ENCODE measurements around the gene EDIL3.

The EDIL3 gene

DNA sequence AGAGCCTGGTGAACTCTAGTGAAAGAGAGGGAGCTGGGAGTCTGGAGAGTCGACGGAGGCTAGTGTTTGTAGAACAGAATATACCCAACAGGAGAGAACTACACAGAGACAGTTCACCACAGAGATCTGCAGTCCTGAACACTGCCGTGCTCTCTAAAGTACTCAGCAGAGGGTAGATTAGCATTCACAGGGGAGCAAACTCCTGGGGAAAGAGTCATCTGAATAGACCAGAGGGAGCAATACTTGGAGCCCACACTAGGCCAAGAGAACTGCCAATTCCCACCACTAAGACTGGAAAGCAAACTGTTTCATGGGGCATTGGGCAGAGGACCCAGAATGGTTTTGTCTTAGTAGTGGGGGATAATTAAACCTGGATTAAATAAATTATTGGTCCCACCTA is 235.6 kb downstream of the EDIL3 start:
- no peak for DNase-seq

GRCh38 chr5:84148651-84149050 is 236.0 kb downstream of the EDIL3 start:
- DNase-seq = no peak

- no peak for DNase-seq
Measured at GRCh38 chr5:84137541-84137940, 247.1 kb downstream of the EDIL3 start.

DNA sequence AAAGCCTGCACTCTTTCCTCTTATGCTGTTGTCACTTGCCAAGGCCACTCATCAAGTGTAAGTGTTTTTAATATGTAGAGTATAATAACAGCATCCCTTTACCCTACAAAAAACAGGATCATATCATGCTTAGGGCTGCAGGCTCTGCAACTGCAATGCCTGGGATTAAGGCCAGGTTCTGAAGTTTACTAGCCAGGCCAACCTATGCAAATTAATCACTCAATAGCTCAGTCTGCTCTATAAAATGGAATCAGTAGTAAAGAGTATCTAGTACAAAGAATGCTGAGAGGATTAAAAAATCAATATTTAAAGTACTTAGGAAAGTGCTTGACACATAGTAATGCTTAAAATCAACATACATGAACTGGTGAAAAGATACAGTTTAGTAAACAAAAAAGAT is 253.3 kb downstream of the EDIL3 start:
- no peak for DNase-seq

DNA sequence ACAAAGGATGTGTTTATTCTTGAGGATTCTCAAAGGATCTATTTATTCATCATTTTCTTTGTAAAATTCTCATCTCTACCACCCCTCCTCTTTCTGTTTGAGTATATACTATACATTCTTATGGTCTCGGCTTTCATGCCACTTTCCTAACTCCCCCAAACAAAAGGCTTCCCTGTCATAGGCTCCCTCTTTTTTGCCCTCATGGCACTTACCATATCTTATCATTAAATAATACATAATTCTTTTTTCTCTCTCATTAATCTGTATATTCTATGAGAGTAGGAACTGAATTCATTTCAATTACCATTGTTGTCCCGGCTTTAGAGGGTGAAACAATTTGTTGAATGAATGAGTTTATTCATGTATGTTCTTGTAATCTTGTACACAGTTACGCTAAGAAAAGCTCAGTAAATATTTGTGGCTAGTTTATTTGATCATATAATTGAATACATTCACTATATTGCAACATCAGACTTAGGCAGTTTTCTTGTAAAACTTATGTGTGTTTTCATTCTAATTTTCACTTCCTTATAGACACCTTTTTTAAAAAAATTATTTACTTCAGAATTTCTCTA is 254.6 kb downstream of the EDIL3 start:
- DNase-seq = no peak

DNA sequence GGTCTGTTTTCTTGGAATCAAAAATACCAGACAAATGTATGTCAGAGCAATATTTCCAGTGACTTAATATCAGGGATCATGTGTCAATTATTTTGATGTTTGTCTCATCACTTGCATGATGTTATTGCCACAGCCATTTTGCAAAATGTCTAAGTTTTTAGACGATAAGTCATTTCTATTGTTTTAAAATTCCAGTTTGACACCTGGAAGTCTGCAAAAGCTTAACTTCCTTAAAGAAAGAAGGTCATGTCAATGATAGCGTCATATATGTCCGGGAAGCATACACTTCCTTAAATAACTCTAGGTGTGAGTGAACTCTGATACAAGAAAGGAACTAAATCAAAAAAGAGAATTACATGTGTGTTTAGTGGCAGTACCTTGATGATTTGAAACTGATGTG is 259.5 kb downstream of the EDIL3 start:
- DNase-seq = no peak

DNA sequence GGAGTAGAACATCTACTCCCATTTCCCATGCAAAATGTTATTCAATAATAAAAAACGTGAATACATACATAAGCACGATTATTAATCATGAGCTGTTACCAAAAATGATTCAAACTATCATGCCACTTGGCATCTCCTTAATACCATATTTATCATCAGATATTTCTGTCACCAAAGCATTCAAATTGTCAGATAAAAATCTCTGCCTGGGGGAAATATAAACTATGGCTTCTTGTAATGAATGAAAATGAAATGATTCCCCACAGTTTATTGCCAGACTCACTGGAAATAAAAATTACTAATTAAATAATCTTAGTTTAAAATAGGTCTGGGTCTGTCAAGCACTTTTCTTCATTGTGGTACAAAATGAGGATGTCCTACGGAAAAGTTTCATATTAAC is 265.4 kb downstream of the EDIL3 start:
- DNase-seq = no peak

DNA sequence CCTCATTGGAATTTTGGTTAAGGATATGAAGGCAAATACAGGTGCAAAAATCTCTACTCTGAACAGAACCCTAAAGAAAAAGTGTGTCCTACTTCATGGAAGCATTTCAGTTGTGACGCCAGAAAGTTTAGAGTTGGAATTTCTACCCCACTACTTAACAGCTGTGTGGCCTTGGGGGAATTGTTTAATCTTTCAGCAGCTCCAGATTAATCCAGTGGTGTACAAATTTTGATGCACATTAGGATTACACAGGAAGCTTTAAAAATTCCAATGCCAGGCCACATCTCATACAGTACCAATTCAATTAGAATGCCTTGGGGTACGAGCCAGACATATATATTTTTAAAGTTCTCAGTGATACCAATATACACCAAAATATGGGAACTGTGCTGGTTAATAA is 266.1 kb downstream of the EDIL3 start:
- DNase-seq = no peak

DNA sequence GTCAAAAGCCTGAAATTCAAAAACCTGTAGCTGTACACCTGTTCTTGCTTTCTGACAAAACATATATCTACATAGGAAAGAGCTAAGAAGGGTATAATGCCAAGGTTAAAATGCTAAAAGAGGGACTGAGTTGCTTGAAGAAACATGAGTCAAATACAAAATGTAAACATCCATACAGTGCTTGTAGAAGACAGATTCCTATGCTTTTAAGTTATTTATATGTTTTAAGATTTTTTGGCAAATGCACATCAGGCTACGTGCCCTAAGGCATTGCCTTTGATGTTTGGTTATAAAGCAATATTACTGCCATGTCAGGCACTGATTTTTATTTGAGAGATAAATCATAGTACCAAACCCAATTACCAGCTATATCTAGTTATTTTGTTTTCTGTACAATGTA is 269.0 kb downstream of the EDIL3 start:
- no peak for DNase-seq

DNA sequence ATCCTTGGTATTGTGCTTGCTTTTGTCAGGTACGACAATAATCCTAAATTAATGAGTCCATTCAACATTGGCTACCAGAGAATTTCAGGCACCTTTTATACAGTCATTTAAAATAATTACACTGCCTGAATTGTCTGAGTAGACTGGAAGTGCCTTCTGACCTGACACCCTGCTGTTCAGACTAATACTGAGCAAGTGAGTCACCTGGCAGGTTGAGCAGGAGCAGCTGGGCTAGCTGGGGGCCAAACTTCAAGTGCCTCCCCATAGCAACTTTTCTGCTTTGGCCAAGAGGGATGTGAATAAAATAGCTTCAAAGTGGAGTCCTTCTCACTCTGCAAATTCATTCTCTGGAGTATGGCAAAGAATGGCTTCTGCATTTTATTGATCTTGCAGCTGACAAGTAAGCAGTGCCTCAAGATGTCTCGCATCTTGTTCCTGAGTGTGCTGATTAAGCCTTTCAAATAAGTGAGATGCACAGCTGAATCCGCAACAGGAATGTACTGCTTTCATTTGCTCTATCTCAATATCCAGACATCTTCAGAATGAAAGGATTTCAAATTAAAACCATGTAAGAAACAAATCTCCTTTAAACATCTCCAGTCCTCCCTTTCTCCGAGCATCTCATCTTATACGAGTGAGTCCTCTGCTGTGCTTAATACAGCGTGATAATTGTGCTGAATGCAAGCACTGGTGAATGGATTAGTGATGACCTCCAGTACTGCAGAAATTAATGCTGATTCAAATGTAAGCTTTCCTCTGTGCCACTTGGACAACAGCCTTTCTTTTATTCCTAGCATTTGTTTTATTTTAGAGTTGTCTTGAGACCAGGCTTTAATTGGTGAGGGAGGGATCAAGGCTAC is 271.2 kb downstream of the EDIL3 start:
- peak; percentile 85 for DNase-seq

- no peak for DNase-seq
Measured at GRCh38 chr5:84092738-84093137, 291.9 kb downstream of the EDIL3 start.

- peak; percentile 9 for DNase-seq
Measured at GRCh38 chr5:84091127-84091799, 293.4 kb downstream of the EDIL3 start.

GRCh38 chr5:84088996-84089395 is 295.7 kb downstream of the EDIL3 start:
- no peak for DNase-seq

DNA sequence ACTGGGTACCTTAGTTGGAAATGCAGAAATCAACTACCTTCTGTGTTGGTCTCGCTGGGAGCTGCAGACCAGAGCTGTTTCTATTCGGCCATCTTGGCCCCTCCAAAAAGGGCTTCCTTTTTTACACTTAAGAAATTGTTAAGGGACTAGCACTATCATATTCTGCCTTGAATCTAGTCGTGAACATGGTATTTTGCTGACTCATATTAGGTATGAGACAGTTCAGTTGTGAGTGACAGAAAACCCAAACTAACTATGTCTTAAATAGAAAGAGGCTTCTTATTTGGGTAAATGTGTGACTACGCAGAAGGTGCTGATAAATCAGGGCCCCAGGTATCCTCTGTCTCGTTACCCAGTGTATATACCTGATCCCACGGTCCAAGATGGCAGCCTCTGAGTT is 298.2 kb downstream of the EDIL3 start:
- DNase-seq = no peak

DNA sequence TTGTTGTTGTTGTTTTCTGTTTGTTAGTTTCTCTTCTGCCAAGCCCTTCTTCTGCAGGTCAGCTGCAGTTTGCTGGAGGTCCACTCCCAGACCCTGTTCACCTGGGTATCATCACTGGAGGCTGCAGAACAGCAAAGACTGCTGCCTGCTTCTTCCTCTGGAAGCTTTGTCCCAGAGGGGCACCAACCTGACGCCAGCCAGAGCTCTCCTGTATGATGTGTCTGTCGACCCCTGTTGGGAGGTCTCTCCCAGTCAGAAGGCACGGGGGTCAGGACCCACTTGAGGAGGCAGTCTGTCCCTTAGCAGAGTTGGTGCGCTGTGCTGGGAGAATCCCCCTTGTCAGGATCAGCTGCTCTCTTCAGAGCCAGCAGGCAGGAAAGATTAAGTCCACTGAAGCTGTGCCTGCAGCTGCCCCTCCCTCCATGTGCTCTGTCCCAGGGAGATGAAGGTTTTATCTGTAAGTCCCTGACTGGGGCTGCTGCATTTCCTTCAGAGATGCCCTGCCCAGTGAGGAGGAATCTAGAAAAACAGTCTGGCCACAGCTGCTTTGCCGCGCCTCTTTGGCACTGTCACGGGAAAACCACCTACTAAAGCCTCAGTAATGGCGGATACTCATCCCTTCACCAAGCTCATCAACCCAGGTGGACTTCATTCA is 299.2 kb downstream of the EDIL3 start:
- DNase-seq = no peak

DNA sequence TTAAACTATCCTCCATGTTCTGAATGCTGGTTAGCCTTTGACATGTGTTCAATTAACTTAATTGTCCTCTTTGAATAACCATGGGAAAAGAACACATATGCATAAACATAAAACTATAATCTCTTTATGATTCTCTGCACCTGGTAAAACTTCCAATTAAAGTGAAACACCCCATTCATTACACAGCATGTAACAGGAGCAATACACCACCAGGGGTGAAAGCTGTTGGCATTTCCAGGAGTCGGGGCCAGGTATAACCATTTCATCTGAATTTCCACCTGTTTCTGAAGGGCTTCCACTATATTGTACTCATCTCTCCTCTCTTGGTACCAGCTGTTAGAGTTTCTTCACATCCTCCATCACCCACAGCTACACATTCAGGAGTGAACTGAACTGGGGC is 303.8 kb downstream of the EDIL3 start:
- DNase-seq = peak; percentile 10

DNA sequence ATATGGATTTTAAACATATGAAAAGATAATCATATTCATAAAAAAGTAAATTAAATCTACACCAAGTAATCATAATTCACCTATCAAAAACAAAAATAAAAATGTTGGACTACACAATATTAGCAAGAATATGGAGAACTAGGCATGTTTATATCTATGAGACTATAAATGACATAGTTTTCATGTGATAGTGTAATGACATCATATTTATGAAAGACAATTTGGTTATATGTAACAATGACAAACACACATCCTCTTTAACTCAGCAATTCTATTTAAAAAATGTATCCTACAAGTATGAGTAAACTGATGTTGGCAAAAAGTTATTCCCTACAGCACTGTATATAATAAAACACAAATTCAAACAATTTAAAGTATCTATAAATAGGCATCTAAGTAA is 312.3 kb downstream of the EDIL3 start:
- no peak for DNase-seq

DNA sequence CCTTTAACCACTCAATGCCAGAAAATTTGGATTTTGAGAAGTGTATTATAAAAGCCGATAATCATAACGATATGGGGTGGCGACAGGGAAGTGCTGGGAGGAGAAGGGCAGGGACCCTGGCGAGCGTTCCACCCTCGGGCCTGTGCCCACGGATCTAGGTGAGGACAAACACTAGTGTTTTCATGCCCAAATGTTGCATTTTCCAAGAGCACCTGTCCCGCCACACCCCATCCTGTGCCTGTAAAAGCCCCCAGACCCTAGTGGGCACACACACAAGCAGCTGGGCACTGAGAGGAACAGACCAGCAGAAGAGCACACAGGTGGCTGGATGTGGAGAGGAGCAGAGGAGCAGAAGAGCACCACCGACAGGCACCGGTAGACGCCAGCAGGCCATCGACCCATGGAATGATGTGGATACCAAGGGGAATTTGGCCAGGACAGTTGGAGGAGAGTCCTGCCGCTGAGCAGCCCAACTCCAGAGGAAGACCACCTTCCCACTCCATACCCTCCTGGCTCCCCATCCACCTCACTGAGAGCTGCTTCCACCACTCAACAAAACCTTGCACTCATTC is 315.0 kb downstream of the EDIL3 start:
- no peak for DNase-seq

- DNase-seq = no peak
Measured at GRCh38 chr5:84063041-84063440, 321.6 kb downstream of the EDIL3 start.

DNA sequence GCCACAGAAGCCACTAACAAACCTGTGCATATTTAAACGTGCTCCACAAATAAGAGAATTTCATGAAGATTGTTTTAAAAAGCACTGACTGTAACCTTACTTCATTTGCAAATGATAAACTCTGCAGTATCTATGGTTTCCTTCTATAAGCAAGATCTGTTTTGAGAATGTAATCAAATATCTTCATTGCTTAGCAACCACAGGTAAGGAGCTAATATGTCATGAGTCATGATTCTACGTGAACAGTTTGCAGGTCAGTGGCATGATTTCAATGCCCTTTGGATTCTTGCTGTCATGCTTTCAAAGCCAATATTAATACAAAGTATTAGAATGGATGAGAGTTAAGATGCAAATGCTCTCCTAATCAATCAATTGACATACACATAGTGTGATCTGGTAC is 325.0 kb downstream of the EDIL3 start:
- no peak for DNase-seq

- no peak for DNase-seq
Measured at GRCh38 chr5:84058561-84058960, 326.1 kb downstream of the EDIL3 start.

GRCh38 chr5:84057211-84057610 is 327.5 kb downstream of the EDIL3 start:
- no peak for DNase-seq

DNA sequence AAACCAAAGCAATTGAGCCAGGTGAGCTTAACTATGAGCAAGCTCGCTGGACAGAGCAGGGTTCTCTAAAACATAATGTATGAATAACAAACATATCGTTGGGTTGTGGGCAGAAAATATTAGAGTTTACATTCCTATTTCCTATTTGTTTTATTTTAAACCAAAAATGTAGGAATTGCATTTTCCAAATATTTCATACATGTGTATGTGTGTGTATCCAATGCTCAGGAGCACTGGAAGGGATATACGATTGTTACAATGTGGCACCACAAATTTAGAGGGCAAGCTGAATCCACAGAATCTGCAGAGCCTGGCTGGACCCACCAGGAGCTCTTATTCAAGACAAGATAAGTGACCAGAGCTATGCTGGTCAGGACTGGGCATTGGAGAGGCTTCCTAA is 338.7 kb downstream of the EDIL3 start:
- no peak for DNase-seq

All from NCI-H1417 treated with DMSO at 0.1 percent for 48 hours (cell line).